HFFc6 (cell line): ENCODE measurements around the gene FSTL1. TPM values are rescaled to one million over a fixed set of nuclear protein-coding genes. Genes with fewer than 3 reads are reported as not detected.

ENCODE experiments used
- DNase-seq: peaks from one replicate; pipeline ENCODE4 v3.0.0-alpha.2; 2018
- H3K27ac Mint-ChIP-seq: 2 replicates; pipeline ENCODE4 v1.8.0; 2020; ENCODE audit warnings: mild to moderate bottlenecking, mixed read lengths
- H3K27me3 Mint-ChIP-seq: 2 replicates; pipeline ENCODE4 v1.8.0; 2021; ENCODE audit warnings: mild to moderate bottlenecking, moderate library complexity, mixed read lengths; ENCODE audit not compliant: insufficient read depth
- H3K36me3 Mint-ChIP-seq: 2 replicates; pipeline ENCODE4 v1.8.0; 2021; ENCODE audit warnings: low read depth, mixed read lengths
- H3K4me1 Mint-ChIP-seq: 2 replicates; pipeline ENCODE4 v1.8.0; 2020; ENCODE audit warnings: low read depth, mixed read lengths
- H3K4me3 Mint-ChIP-seq: 2 replicates; pipeline ENCODE4 v1.8.0; 2020; ENCODE audit warnings: mild to moderate bottlenecking, moderate library complexity, mixed read lengths
- H3K9me3 Mint-ChIP-seq: 2 replicates; pipeline ENCODE4 v1.8.0; 2020; ENCODE audit warnings: mild to moderate bottlenecking, mixed read lengths
- CTCF ChIP-seq: fragments of 200-600 bp; sonication (generic); IDR thresholded peaks from 2 replicates; pipeline ENCODE4 v1.5.0; 2021; ENCODE audit warnings: antibody characterized with exemption, mild to moderate bottlenecking
- total RNA-seq, 6 experiments: library from RNA; stranded (reverse); fragmentation: NEBNext Ultra II Directional; extraction: Animal tissue kit (Norgen Biotek cat#: 25700); gene quantifications; 2 replicates in 1 of 6; 3 replicates in 5 of 6; pipeline ENCODE4 v1.2.3, GENCODE V29; 2021

The FSTL1 gene
- total RNA-seq, 6 experiments from 2014 or later = 1,595 to 1,958 (median 1,726) TPM

- Mint-ChIP-seq H3K9me3 (no peaks in the 10 kb centered on the region), H3K36me3 (peaks cover 74% of the 10 kb centered on the region), H3K27ac (peak overlapping the region; percentile 80), H3K4me1 (peaks cover 99% of the 10 kb centered on the region), H3K27me3 (peaks cover 19% of the 10 kb centered on the region), H3K4me3 (peak overlapping the region; percentile 60)
- no peak for TF ChIP-seq CTCF
- DNase-seq = peak; percentile 83
These were observed 25.1 kb downstream of the FSTL1 start for GRCh38 chr3:120425572-120426250.

- Mint-ChIP-seq H3K27ac (peak overlapping the region; percentile 80), H3K36me3 (peaks cover 72% of the 10 kb centered on the region), H3K4me1 (peaks cover 99% of the 10 kb centered on the region), H3K9me3 (no peaks in the 10 kb centered on the region), H3K27me3 (peaks cover 17% of the 10 kb centered on the region), H3K4me3 (peak overlapping the region; percentile 29)
- no peak for TF ChIP-seq CTCF
- no peak for DNase-seq
These were observed 25.7 kb downstream of the FSTL1 start for GRCh38 chr3:120424976-120425570.

- peak overlapping the region; percentile 80 for H3K27ac Mint-ChIP-seq
- peaks cover 14% of the 10 kb centered on the region for H3K27me3 Mint-ChIP-seq
- DNase-seq = no peak
- H3K4me3 Mint-ChIP-seq = peak overlapping the region; percentile 29
- peaks cover 99% of the 10 kb centered on the region for H3K4me1 Mint-ChIP-seq
- TF ChIP-seq CTCF = no peak
- no peaks in the 10 kb centered on the region for H3K9me3 Mint-ChIP-seq
- H3K36me3 Mint-ChIP-seq = peaks cover 72% of the 10 kb centered on the region
These were observed 26.3 kb downstream of the FSTL1 start for GRCh38 chr3:120424506-120424905.

GRCh38 chr3:120423432-120423831 is 27.4 kb downstream of the FSTL1 start:
- no peak for DNase-seq
- H3K4me1 Mint-ChIP-seq = peaks cover 99% of the 10 kb centered on the region
- no peak overlapping the region for H3K4me3 Mint-ChIP-seq

GRCh38 chr3:120421926-120422325 is 28.9 kb downstream of the FSTL1 start:
- H3K4me1 Mint-ChIP-seq = peaks cover 99% of the 10 kb centered on the region
- H3K9me3 Mint-ChIP-seq = no peaks in the 10 kb centered on the region
- no peak for TF ChIP-seq CTCF
- H3K36me3 Mint-ChIP-seq = peaks cover 60% of the 10 kb centered on the region
- no peak for DNase-seq
- H3K27ac Mint-ChIP-seq = peak overlapping the region; percentile 88
- peaks cover 15% of the 10 kb centered on the region for H3K27me3 Mint-ChIP-seq
- peak overlapping the region; percentile 44 for H3K4me3 Mint-ChIP-seq

More at GRCh38 chr3:120423432-120423831, 27.4 kb downstream of the FSTL1 start:
- peak overlapping the region; percentile 80 for H3K27ac Mint-ChIP-seq
- H3K27me3 Mint-ChIP-seq = peaks cover 13% of the 10 kb centered on the region
- no peak for TF ChIP-seq CTCF
- H3K9me3 Mint-ChIP-seq = no peaks in the 10 kb centered on the region
- peaks cover 70% of the 10 kb centered on the region for H3K36me3 Mint-ChIP-seq
